ENCODE results near the gene GAL3ST2. TPM values are rescaled to one million over a fixed set of nuclear protein-coding genes. Genes with fewer than 3 reads are reported as not detected.
"Not testable (repeated sequence)": the region's sequence is repeated elsewhere in the genome, so short reads cannot be mapped to it uniquely, and the experiment has no call there.

The GAL3ST2 gene
- total RNA-seq, 6 experiments from 2014 or later = 0.17 to 0.26 (median 0.23) TPM; not detected in 2

- Mint-ChIP-seq H3K9me3 (no peaks in the 10 kb centered on the region), H3K27ac (no peak overlapping the region), H3K4me3 (no peak overlapping the region), H3K36me3 (ENCODE audit: low read depth) (no peaks in the 10 kb centered on the region), H3K27me3 (ENCODE audit: insufficient read depth) (peaks cover 13% of the 10 kb centered on the region), H3K4me1 (ENCODE audit: low read depth) (no peaks in the 10 kb centered on the region)
- DNase-seq = no peak
- no peak for TF ChIP-seq CTCF (IDR thresholded peaks at IDR 0.05)
Measured at GRCh38 chr2:241798631-241799521, 22.3 kb downstream of the GAL3ST2 start.

- TF ChIP-seq CTCF (IDR thresholded peaks at IDR 0.05) = no peak
- Mint-ChIP-seq H3K9me3 (no peaks in the 10 kb centered on the region), H3K27ac (no peak overlapping the region), H3K4me1 (ENCODE audit: low read depth) (no peaks in the 10 kb centered on the region), H3K36me3 (ENCODE audit: low read depth) (no peaks in the 10 kb centered on the region), H3K27me3 (ENCODE audit: insufficient read depth) (peaks cover 15% of the 10 kb centered on the region), H3K4me3 (no peak overlapping the region)
- DNase-seq = no peak
Measured at GRCh38 chr2:241799522-241800197, 23.0 kb downstream of the GAL3ST2 start.

- not testable (repeated sequence) for H3K9me3 Mint-ChIP-seq; H3K4me1 Mint-ChIP-seq (ENCODE audit: low read depth); H3K4me3 Mint-ChIP-seq; H3K27ac Mint-ChIP-seq; H3K36me3 Mint-ChIP-seq (ENCODE audit: low read depth); DNase-seq
- peaks cover 14% of the 10 kb centered on the region for H3K27me3 Mint-ChIP-seq (ENCODE audit: insufficient read depth)
Measured at GRCh38 chr2:241800198-241800903, 23.7 kb downstream of the GAL3ST2 start.

- TF ChIP-seq CTCF (IDR thresholded peaks at IDR 0.05) = no peak
- Mint-ChIP-seq H3K36me3 (ENCODE audit: low read depth) (no peaks in the 10 kb centered on the region), H3K4me3 (no peak overlapping the region), H3K27me3 (ENCODE audit: insufficient read depth) (peaks cover 14% of the 10 kb centered on the region), H3K4me1 (ENCODE audit: low read depth) (no peaks in the 10 kb centered on the region), H3K9me3 (no peaks in the 10 kb centered on the region), H3K27ac (no peak overlapping the region)
- no peak for DNase-seq
Measured at GRCh38 chr2:241801611-241802420, 25.2 kb downstream of the GAL3ST2 start.

- H3K27ac Mint-ChIP-seq = no peak overlapping the region
- no peak for TF ChIP-seq CTCF (IDR thresholded peaks at IDR 0.05)
- no peaks in the 10 kb centered on the region for H3K4me1 Mint-ChIP-seq (ENCODE audit: low read depth)
- no peak for DNase-seq
- H3K4me3 Mint-ChIP-seq = no peak overlapping the region
- H3K36me3 Mint-ChIP-seq (ENCODE audit: low read depth) = no peaks in the 10 kb centered on the region
- H3K27me3 Mint-ChIP-seq (ENCODE audit: insufficient read depth) = peaks cover 9% of the 10 kb centered on the region
- H3K9me3 Mint-ChIP-seq = no peaks in the 10 kb centered on the region
Measured at GRCh38 chr2:241802421-241803318, 26.0 kb downstream of the GAL3ST2 start.

All from HFFc6 (cell line).